Measurements from ENCODE around the gene MCHR2.

GRCh38 chr6:100035873-100036653, 42.0 kb upstream of the MCHR2 start:
- TF ChIP-seq, protein P1, sequence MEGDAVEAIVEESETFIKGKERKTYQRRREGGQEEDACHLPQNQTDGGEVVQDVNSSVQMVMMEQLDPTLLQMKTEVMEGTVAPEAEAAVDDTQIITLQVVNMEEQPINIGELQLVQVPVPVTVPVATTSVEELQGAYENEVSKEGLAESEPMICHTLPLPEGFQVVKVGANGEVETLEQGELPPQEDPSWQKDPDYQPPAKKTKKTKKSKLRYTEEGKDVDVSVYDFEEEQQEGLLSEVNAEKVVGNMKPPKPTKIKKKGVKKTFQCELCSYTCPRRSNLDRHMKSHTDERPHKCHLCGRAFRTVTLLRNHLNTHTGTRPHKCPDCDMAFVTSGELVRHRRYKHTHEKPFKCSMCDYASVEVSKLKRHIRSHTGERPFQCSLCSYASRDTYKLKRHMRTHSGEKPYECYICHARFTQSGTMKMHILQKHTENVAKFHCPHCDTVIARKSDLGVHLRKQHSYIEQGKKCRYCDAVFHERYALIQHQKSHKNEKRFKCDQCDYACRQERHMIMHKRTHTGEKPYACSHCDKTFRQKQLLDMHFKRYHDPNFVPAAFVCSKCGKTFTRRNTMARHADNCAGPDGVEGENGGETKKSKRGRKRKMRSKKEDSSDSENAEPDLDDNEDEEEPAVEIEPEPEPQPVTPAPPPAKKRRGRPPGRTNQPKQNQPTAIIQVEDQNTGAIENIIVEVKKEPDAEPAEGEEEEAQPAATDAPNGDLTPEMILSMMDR (IDR thresholded peaks at IDR 0.05; ENCODE audit: low read length), result no peak
- TF ChIP-seq EZH2 (optimal IDR thresholded peaks at IDR 0.05; ENCODE audit: low read depth, low read length) (no peak), EZH2phosphoT487 (IDR thresholded peaks at IDR 0.05; ENCODE audit: low read length) (no peak)
